OCI-LY1 (cell line): ENCODE results near the gene SLC6A15.

Experiments used
- H2AFZ ChIP-seq: fragments of 200-600 bp; sonication (generic), shearing (Covaris generic); 2 replicates; pipeline ENCODE4 v1.6.0; 2014; ENCODE audit warnings: antibody characterized with exemption, mild to moderate bottlenecking, low read length
- H3F3A ChIP-seq: fragments of 200-600 bp; sonication (generic), shearing (Covaris generic); 2 replicates; pipeline ENCODE4 v1.6.0; 2014; ENCODE audit warnings: mild to moderate bottlenecking, antibody characterized with exemption, low read length, moderate library complexity; ENCODE audit not compliant: insufficient read depth
- H3K27ac ChIP-seq: fragments of 200-600 bp; sonication (generic); 2 replicates; pipeline ENCODE4 v1.5.1; 2014; ENCODE audit warnings: low read length, mixed run types, mild to moderate bottlenecking, low read depth; ENCODE audit not compliant: poor library complexity, severe bottlenecking
- H3K27me3 ChIP-seq: fragments of 200-600 bp; sonication (generic); 2 replicates; pipeline ENCODE4 v1.6.0; 2014; ENCODE audit warnings: antibody characterized with exemption, mild to moderate bottlenecking, low read length, moderate library complexity; ENCODE audit not compliant: insufficient read depth
- H3K36me3 ChIP-seq: fragments of 200-600 bp; sonication (generic); 2 replicates; pipeline ENCODE4 v1.6.1; 2014; ENCODE audit warnings: mild to moderate bottlenecking, antibody characterized with exemption, low read length, moderate library complexity, mixed read lengths; ENCODE audit not compliant: insufficient read depth
- H3K4me1 ChIP-seq: fragments of 200-600 bp; sonication (generic); 2 replicates; pipeline ENCODE4 v1.5.1; 2014; ENCODE audit warnings: mild to moderate bottlenecking, low read length, moderate library complexity; ENCODE audit not compliant: insufficient read depth, severe bottlenecking
- H3K4me2 ChIP-seq: fragments of 200-600 bp; sonication (generic), shearing (Covaris generic); 2 replicates; pipeline ENCODE4 v1.6.1; 2014; ENCODE audit warnings: low read length
- H3K4me3 ChIP-seq: fragments of 200-600 bp; sonication (generic); 2 replicates; pipeline ENCODE4 v1.5.1; 2014; ENCODE audit warnings: low read length, low read depth, mild to moderate bottlenecking, mixed read lengths; ENCODE audit not compliant: poor library complexity, severe bottlenecking
- H3K79me2 ChIP-seq: fragments of 200-600 bp; shearing (Covaris generic); 2 replicates; pipeline ENCODE4 v1.6.1; 2016; ENCODE audit warnings: mixed run types, low read length, mixed read lengths; ENCODE audit not compliant: insufficient read depth
- H3K9ac ChIP-seq: fragments of 200-600 bp; sonication (generic), shearing (Covaris generic); 2 replicates; pipeline ENCODE4 v1.6.1; 2014; ENCODE audit warnings: mild to moderate bottlenecking, low read length, mixed read lengths
- H3K9me2 ChIP-seq: fragments of 200-600 bp; sonication (generic), shearing (Covaris generic); 2 replicates; pipeline ENCODE4 v1.6.1; 2014; ENCODE audit warnings: low read depth, mild to moderate bottlenecking, low read length, mixed read lengths
- H3K9me3 ChIP-seq: fragments of 200-600 bp; shearing (Covaris generic); 2 replicates; pipeline ENCODE4 v1.6.1; 2014; ENCODE audit warnings: low read length, mixed read lengths
- H4K20me1 ChIP-seq: fragments of 200-600 bp; sonication (generic), shearing (Covaris generic); 2 replicates; pipeline ENCODE4 v1.6.0; 2016; ENCODE audit warnings: mild to moderate bottlenecking, low read length; ENCODE audit not compliant: insufficient read depth
- CTCF ChIP-seq: fragments of 200-600 bp; sonication (generic), shearing (Covaris generic); IDR thresholded peaks from 2 replicates; pipeline ENCODE4 v1.5.1; 2017; ENCODE audit warnings: mild to moderate bottlenecking, antibody characterized with exemption, low read length, moderate library complexity, mixed read lengths
- EZH2 ChIP-seq: fragments of 200-600 bp; sonication (generic), shearing (Covaris generic); IDR thresholded peaks from 2 replicates; pipeline ENCODE4 v1.8.0; 2017; ENCODE audit warnings: borderline replicate concordance, mixed run types, mild to moderate bottlenecking, antibody characterized with exemption, low read length, moderate library complexity, mixed read lengths

Gene SLC6A15

GRCh38 chr12:84913129-84913515, 523 bp upstream of the SLC6A15 start:
- TF ChIP-seq EZH2 = no peak
- no peak for TF ChIP-seq CTCF
- Histone ChIP-seq H4K20me1 (no peaks in the 10 kb centered on the region), H3K4me1 (no peaks in the 10 kb centered on the region), H3K9me3 (no peaks in the 10 kb centered on the region), H3K9ac (no peak overlapping the region), H3K79me2 (no peaks in the 10 kb centered on the region), H3K4me3 (no peak overlapping the region), H3K27me3 (no peaks in the 10 kb centered on the region), H3K4me2 (no peak overlapping the region), H2AFZ (no peak overlapping the region), H3K36me3 (no peaks in the 10 kb centered on the region), H3F3A (no peaks in the 10 kb centered on the region), H3K9me2 (no peaks in the 10 kb centered on the region), H3K27ac (no peak overlapping the region)

GRCh38 chr12:84911271-84912197, 1.1 kb downstream of the SLC6A15 start:
- Histone ChIP-seq H3K36me3 (no peaks in the 10 kb centered on the region), H3K4me3 (no peak overlapping the region), H3K79me2 (no peaks in the 10 kb centered on the region), H3K9ac (no peak overlapping the region), H2AFZ (no peak overlapping the region), H3K4me1 (no peaks in the 10 kb centered on the region), H3F3A (no peaks in the 10 kb centered on the region), H3K9me2 (no peaks in the 10 kb centered on the region), H4K20me1 (no peaks in the 10 kb centered on the region), H3K27me3 (no peaks in the 10 kb centered on the region), H3K9me3 (no peaks in the 10 kb centered on the region), H3K4me2 (no peak overlapping the region), H3K27ac (no peak overlapping the region)
- TF ChIP-seq EZH2 (no peak), CTCF (no peak)

- H3K9ac ChIP-seq = no peak overlapping the region
- H4K20me1 ChIP-seq = no peaks in the 10 kb centered on the region
- no peaks in the 10 kb centered on the region for H3K27me3 ChIP-seq
- H3K4me2 ChIP-seq = no peak overlapping the region
- no peaks in the 10 kb centered on the region for H3K9me2 ChIP-seq
- H3K4me1 ChIP-seq = no peaks in the 10 kb centered on the region
- no peaks in the 10 kb centered on the region for H3K36me3 ChIP-seq
- no peaks in the 10 kb centered on the region for H3K9me3 ChIP-seq
- H3F3A ChIP-seq = no peaks in the 10 kb centered on the region
- no peak overlapping the region for H3K4me3 ChIP-seq
- no peaks in the 10 kb centered on the region for H3K79me2 ChIP-seq
- H2AFZ ChIP-seq = no peak overlapping the region
- no peak overlapping the region for H3K27ac ChIP-seq
- TF ChIP-seq CTCF (no peak), EZH2 (no peak)
These were observed 1.9 kb downstream of the SLC6A15 start for GRCh38 chr12:84910549-84911241.
